ENCODE measurements around the gene GKN2.

GKN2 gene

GRCh38 chr2:68940369-68940768, 12.3 kb downstream of the GKN2 start:
- no peak overlapping the region for H3K4me3 Mint-ChIP-seq
- no peak overlapping the region for H3K27ac Mint-ChIP-seq
- no peaks in the 10 kb centered on the region for H3K9me3 Mint-ChIP-seq
- peaks cover 28% of the 10 kb centered on the region for H3K27me3 Mint-ChIP-seq
- no peaks in the 10 kb centered on the region for H3K4me1 Mint-ChIP-seq (ENCODE audit: low read depth)
- H3K36me3 Mint-ChIP-seq (ENCODE audit: low read depth), result no peaks in the 10 kb centered on the region

GRCh38 chr2:68939962-68940361, 12.7 kb downstream of the GKN2 start:
- peaks cover 25% of the 10 kb centered on the region for H3K27me3 Mint-ChIP-seq
- no peak overlapping the region for H3K27ac Mint-ChIP-seq
- H3K36me3 Mint-ChIP-seq (ENCODE audit: low read depth), result no peaks in the 10 kb centered on the region
- no peaks in the 10 kb centered on the region for H3K9me3 Mint-ChIP-seq
- no peaks in the 10 kb centered on the region for H3K4me1 Mint-ChIP-seq (ENCODE audit: low read depth)
- H3K4me3 Mint-ChIP-seq, result no peak overlapping the region

- H3K4me1 Mint-ChIP-seq (ENCODE audit: low read depth), result no peaks in the 10 kb centered on the region
- H3K4me3 Mint-ChIP-seq, result no peak overlapping the region
- no peak overlapping the region for H3K27ac Mint-ChIP-seq
- H3K36me3 Mint-ChIP-seq (ENCODE audit: low read depth), result no peaks in the 10 kb centered on the region
- H3K27me3 Mint-ChIP-seq, result peaks cover 20% of the 10 kb centered on the region
- no peaks in the 10 kb centered on the region for H3K9me3 Mint-ChIP-seq
Measured at GRCh38 chr2:68938938-68939337, 13.8 kb downstream of the GKN2 start.

- peaks cover 14% of the 10 kb centered on the region for H3K27me3 Mint-ChIP-seq
- H3K4me3 Mint-ChIP-seq, result no peak overlapping the region
- H3K27ac Mint-ChIP-seq, result no peak overlapping the region
- no peaks in the 10 kb centered on the region for H3K9me3 Mint-ChIP-seq
- H3K4me1 Mint-ChIP-seq (ENCODE audit: low read depth), result no peaks in the 10 kb centered on the region
- H3K36me3 Mint-ChIP-seq (ENCODE audit: low read depth), result no peaks in the 10 kb centered on the region
Measured at GRCh38 chr2:68937346-68938055, 15.2 kb downstream of the GKN2 start.

GRCh38 chr2:68936889-68937288, 15.8 kb downstream of the GKN2 start:
- Mint-ChIP-seq H3K4me1 (ENCODE audit: low read depth) (no peaks in the 10 kb centered on the region), H3K36me3 (ENCODE audit: low read depth) (no peaks in the 10 kb centered on the region), H3K4me3 (no peak overlapping the region), H3K27ac (no peak overlapping the region), H3K27me3 (peaks cover 8% of the 10 kb centered on the region), H3K9me3 (no peaks in the 10 kb centered on the region)

GRCh38 chr2:68936427-68936826, 16.3 kb downstream of the GKN2 start:
- Mint-ChIP-seq H3K9me3 (no peaks in the 10 kb centered on the region), H3K4me3 (no peak overlapping the region), H3K36me3 (ENCODE audit: low read depth) (no peaks in the 10 kb centered on the region), H3K27ac (no peak overlapping the region), H3K27me3 (peaks cover 7% of the 10 kb centered on the region), H3K4me1 (ENCODE audit: low read depth) (no peaks in the 10 kb centered on the region)

GRCh38 chr2:68935471-68935870, 17.2 kb downstream of the GKN2 start:
- no peaks in the 10 kb centered on the region for H3K4me1 Mint-ChIP-seq (ENCODE audit: low read depth)
- no peak overlapping the region for H3K4me3 Mint-ChIP-seq
- H3K27ac Mint-ChIP-seq, result no peak overlapping the region
- peaks cover 7% of the 10 kb centered on the region for H3K27me3 Mint-ChIP-seq
- no peaks in the 10 kb centered on the region for H3K9me3 Mint-ChIP-seq
- no peaks in the 10 kb centered on the region for H3K36me3 Mint-ChIP-seq (ENCODE audit: low read depth)

- Mint-ChIP-seq H3K27me3 (no peaks in the 10 kb centered on the region), H3K4me3 (no peak overlapping the region), H3K4me1 (ENCODE audit: low read depth) (no peaks in the 10 kb centered on the region), H3K36me3 (ENCODE audit: low read depth) (no peaks in the 10 kb centered on the region), H3K9me3 (no peaks in the 10 kb centered on the region), H3K27ac (no peak overlapping the region)
Measured at GRCh38 chr2:68934021-68934420, 18.7 kb downstream of the GKN2 start.

GRCh38 chr2:68932402-68932801, 20.3 kb downstream of the GKN2 start:
- Mint-ChIP-seq H3K27me3 (no peaks in the 10 kb centered on the region), H3K27ac (no peak overlapping the region), H3K4me3 (no peak overlapping the region), H3K9me3 (no peaks in the 10 kb centered on the region), H3K36me3 (ENCODE audit: low read depth) (no peaks in the 10 kb centered on the region), H3K4me1 (ENCODE audit: low read depth) (no peaks in the 10 kb centered on the region)

- H3K9me3 Mint-ChIP-seq, result no peaks in the 10 kb centered on the region
- no peak overlapping the region for H3K4me3 Mint-ChIP-seq
- H3K4me1 Mint-ChIP-seq (ENCODE audit: low read depth), result no peaks in the 10 kb centered on the region
- H3K27me3 Mint-ChIP-seq, result no peaks in the 10 kb centered on the region
- no peaks in the 10 kb centered on the region for H3K36me3 Mint-ChIP-seq (ENCODE audit: low read depth)
- no peak overlapping the region for H3K27ac Mint-ChIP-seq
Measured at GRCh38 chr2:68931799-68932198, 20.9 kb downstream of the GKN2 start.

- Mint-ChIP-seq H3K27me3 (no peaks in the 10 kb centered on the region), H3K27ac (no peak overlapping the region), H3K4me1 (ENCODE audit: low read depth) (no peaks in the 10 kb centered on the region), H3K36me3 (ENCODE audit: low read depth) (no peaks in the 10 kb centered on the region), H3K9me3 (no peaks in the 10 kb centered on the region), H3K4me3 (no peak overlapping the region)
Measured at GRCh38 chr2:68931149-68931711, 21.5 kb downstream of the GKN2 start.

GRCh38 chr2:68926796-68927195, 25.9 kb downstream of the GKN2 start:
- Mint-ChIP-seq H3K27me3 (no peaks in the 10 kb centered on the region), H3K9me3 (no peaks in the 10 kb centered on the region), H3K36me3 (ENCODE audit: low read depth) (no peaks in the 10 kb centered on the region), H3K4me3 (no peak overlapping the region), H3K4me1 (ENCODE audit: low read depth) (no peaks in the 10 kb centered on the region), H3K27ac (no peak overlapping the region)

- no peaks in the 10 kb centered on the region for H3K36me3 Mint-ChIP-seq (ENCODE audit: low read depth)
- H3K4me1 Mint-ChIP-seq (ENCODE audit: low read depth), result no peaks in the 10 kb centered on the region
- H3K27ac Mint-ChIP-seq, result no peak overlapping the region
- H3K27me3 Mint-ChIP-seq, result no peaks in the 10 kb centered on the region
- H3K9me3 Mint-ChIP-seq, result no peaks in the 10 kb centered on the region
- H3K4me3 Mint-ChIP-seq, result no peak overlapping the region
Measured at GRCh38 chr2:68925295-68925896, 27.3 kb downstream of the GKN2 start.

GRCh38 chr2:68921646-68922045, 31.0 kb downstream of the GKN2 start:
- Mint-ChIP-seq H3K27ac (no peak overlapping the region), H3K4me3 (no peak overlapping the region), H3K4me1 (ENCODE audit: low read depth) (no peaks in the 10 kb centered on the region), H3K36me3 (ENCODE audit: low read depth) (no peaks in the 10 kb centered on the region), H3K27me3 (no peaks in the 10 kb centered on the region), H3K9me3 (no peaks in the 10 kb centered on the region)

GRCh38 chr2:68920481-68921170, 32.1 kb downstream of the GKN2 start:
- Mint-ChIP-seq H3K4me1 (ENCODE audit: low read depth) (no peaks in the 10 kb centered on the region), H3K36me3 (ENCODE audit: low read depth) (no peaks in the 10 kb centered on the region), H3K27me3 (no peaks in the 10 kb centered on the region), H3K9me3 (no peaks in the 10 kb centered on the region), H3K27ac (no peak overlapping the region), H3K4me3 (no peak overlapping the region)
